ENCODE measurements around the gene FBXL7. TPM values are rescaled to one million over a fixed set of nuclear protein-coding genes. Genes with fewer than 3 reads are reported as not detected.

The FBXL7 gene
- total and polyA plus RNA-seq, 2 experiments from 2014 or later: 4.5 to 15.2 TPM

- TF ChIP-seq, protein P1, sequence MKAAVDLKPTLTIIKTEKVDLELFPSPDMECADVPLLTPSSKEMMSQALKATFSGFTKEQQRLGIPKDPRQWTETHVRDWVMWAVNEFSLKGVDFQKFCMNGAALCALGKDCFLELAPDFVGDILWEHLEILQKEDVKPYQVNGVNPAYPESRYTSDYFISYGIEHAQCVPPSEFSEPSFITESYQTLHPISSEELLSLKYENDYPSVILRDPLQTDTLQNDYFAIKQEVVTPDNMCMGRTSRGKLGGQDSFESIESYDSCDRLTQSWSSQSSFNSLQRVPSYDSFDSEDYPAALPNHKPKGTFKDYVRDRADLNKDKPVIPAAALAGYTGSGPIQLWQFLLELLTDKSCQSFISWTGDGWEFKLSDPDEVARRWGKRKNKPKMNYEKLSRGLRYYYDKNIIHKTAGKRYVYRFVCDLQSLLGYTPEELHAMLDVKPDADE (IDR thresholded peaks at IDR 0.05): no peak
- no peak for TF ChIP-seq JUNB (IDR thresholded peaks at IDR 0.05; ENCODE audit: unreplicated experiment)
- TF ChIP-seq REST (IDR thresholded peaks at IDR 0.05; ENCODE audit: unreplicated experiment): no peak
These were observed 337.7 kb downstream of the FBXL7 start (continued) for GRCh38 chr5:15837551-15838289.

- TF ChIP-seq ZNF331 (CRISPR knock-in tag; IDR thresholded peaks at IDR 0.05; ENCODE audit: low read depth) (no peak), CREB1 (CRISPR knock-in tag; IDR thresholded peaks at IDR 0.05; ENCODE audit: low read depth) (no peak), ZNF114 (CRISPR knock-in tag; IDR thresholded peaks at IDR 0.05) (no peak), REST (IDR thresholded peaks at IDR 0.05; ENCODE audit: unreplicated experiment) (peak; percentile 64), JUNB (IDR thresholded peaks at IDR 0.05; ENCODE audit: unreplicated experiment) (no peak), EZH2phosphoT487 (IDR thresholded peaks at IDR 0.05; ENCODE audit: unreplicated experiment) (no peak)
- TF ChIP-seq, protein P1 (IDR thresholded peaks at IDR 0.05): no peak
- Histone ChIP-seq H4K20me1 (replicated peaks; ENCODE audit: insufficient read depth) (no peaks in the 10 kb centered on the region), H3K27ac (ENCODE audit: low read depth) (no peak overlapping the region), H3K4me1 (ENCODE audit: insufficient read depth) (no peaks in the 10 kb centered on the region), H2AFZ (no peak overlapping the region), H3K27me3 (ENCODE audit: insufficient read depth) (no peaks in the 10 kb centered on the region), H3F3A (replicated peaks; ENCODE audit: low read depth) (no peaks in the 10 kb centered on the region), H3K79me2 (replicated peaks; ENCODE audit: insufficient read depth) (no peaks in the 10 kb centered on the region; the same call in 1 of the 2 replicates), H3K36me3 (ENCODE audit: insufficient read depth) (no peaks in the 10 kb centered on the region), H3K4me2 (no peak overlapping the region), H3K9me2 (ENCODE audit: insufficient read depth) (peaks cover 7% of the 10 kb centered on the region; the same call in 1 of the 2 replicates), H3K4me3 (no peak overlapping the region)
- Mint-ChIP-seq H3K9me3 (peaks cover 27% of the 10 kb centered on the region), H3K27ac (no peak overlapping the region), H3K36me3 (ENCODE audit: low read depth) (peaks cover 23% of the 10 kb centered on the region), H3K4me3 (no peak overlapping the region), H3K27me3 (ENCODE audit: insufficient read depth, low read depth, poor library complexity) (no peaks in the 10 kb centered on the region), H3K4me1 (0 out of 3 replicates have a peak, but pooled peaks cover 3% of the 10 kb centered on the region)
- DNase-seq (ENCODE audit: low spot score) (no peak), ATAC-seq (no peak)
These were observed 344.3 kb downstream of the FBXL7 start for GRCh38 chr5:15844253-15844652.
